H4 (cell line): Measurements from ENCODE around the gene GPT2. TPM values are rescaled to one million over a fixed set of nuclear protein-coding genes. Genes with fewer than 3 reads are reported as not detected.
"Not testable (repeated sequence)": the region's sequence is repeated elsewhere in the genome, so short reads cannot be mapped to it uniquely, and the experiment has no call there.

Experiments used
- DNase-seq: peaks from one replicate; pipeline ENCODE4 v3.0.0-alpha.2; 2015; ENCODE audit warnings: low spot score
- total RNA-seq: library from RNA; depleted of rRNA; stranded (reverse); fragments of >200 nt; shearing (Covaris generic); gene quantifications from 2 replicates; pipeline ENCODE4 v1.2.3, GENCODE V29; 2014

The GPT2 gene
- total RNA-seq, 1 experiment from 2014 or later: 24.1 TPM

- DNase-seq: no peak
Observed at GRCh38 chr16:46862555-46863447, 21.4 kb upstream of the GPT2 start.

GRCh38 chr16:46866286-46866685, 17.9 kb upstream of the GPT2 start:
- DNase-seq: no peak

- not testable (repeated sequence) for DNase-seq
Observed at GRCh38 chr16:46867486-46867885, 16.7 kb upstream of the GPT2 start.

GRCh38 chr16:46868891-46869290, 15.3 kb upstream of the GPT2 start:
- DNase-seq: not testable (repeated sequence)

- DNase-seq: no peak
Observed at GRCh38 chr16:46871597-46871996, 12.6 kb upstream of the GPT2 start.

GRCh38 chr16:46873201-46873600, 11.0 kb upstream of the GPT2 start:
- DNase-seq: no peak

- no peak for DNase-seq
Observed at GRCh38 chr16:46875243-46875642, 8.9 kb upstream of the GPT2 start.

GRCh38 chr16:46882304-46882939, 1.7 kb upstream of the GPT2 start:
- DNase-seq: no peak

- DNase-seq: no peak
Observed at GRCh38 chr16:46882940-46883307, 1.2 kb upstream of the GPT2 start.

GRCh38 chr16:46883353-46883689, 841 bp upstream of the GPT2 start:
- DNase-seq: no peak

- no peak for DNase-seq
Observed at GRCh38 chr16:46884513-46885293, 541 bp downstream of the GPT2 start.

- no peak for DNase-seq
Observed at GRCh38 chr16:46885960-46886763, 2.0 kb downstream of the GPT2 start.

GRCh38 chr16:46886764-46887523, 2.8 kb downstream of the GPT2 start:
- no peak for DNase-seq

- DNase-seq: no peak
Observed at GRCh38 chr16:46887524-46887854, 3.3 kb downstream of the GPT2 start.

GRCh38 chr16:46889245-46889941, 5.2 kb downstream of the GPT2 start:
- DNase-seq: no peak

GRCh38 chr16:46889942-46890300, 5.8 kb downstream of the GPT2 start:
- DNase-seq: no peak

GRCh38 chr16:46891910-46892309, 7.7 kb downstream of the GPT2 start:
- no peak for DNase-seq

- no peak for DNase-seq
Observed at GRCh38 chr16:46894036-46894672, 10.0 kb downstream of the GPT2 start.

GRCh38 chr16:46895399-46896313, 11.5 kb downstream of the GPT2 start:
- DNase-seq: no peak
